K562 (cell line): ENCODE measurements around the gene DIP2C. TPM values are rescaled to one million over a fixed set of nuclear protein-coding genes. Genes with fewer than 3 reads are reported as not detected.

ENCODE experiments used
- ATAC-seq: fragments of 200-7000 bp; cut with Tn5 transposase; 3 replicates; pipeline ENCODE4 v1.9.1; 2020; ENCODE audit warnings: moderate library complexity
- BruUV-seq: library from RNA; stranded (reverse); fragments of 400-500 nt; replicated peaks from 2 replicates; lab custom pipeline; 2021; lab: Mats Ljungman, UMichigan
- CTCF ChIA-PET: fragments of 300-600 bp; formaldehyde crosslinking; extraction: SDS; loops from one replicate; lab custom pipeline; 2021; ENCODE audit warnings: low intra/inter-chr PET ratio; lab: Yijun Ruan, JAX
- POLR2A ChIA-PET: fragments of 300-600, 350-650 bp; sonication (Branson Sonifier 250); formaldehyde crosslinking; extraction: SDS; loops from one replicate; lab custom pipeline; 2021; ENCODE audit warnings: antibody characterized with exemption, inconsistent platforms; lab: Yijun Ruan, JAX
- DNase-seq, 4 experiments: peaks; one replicate each; pipeline versions ENCODE4 v3.0.0 to v3.0.0-alpha.2; 2011 to 2018; ENCODE audit warnings: low spot score in 3 of 4, mixed read lengths in 3 of 4; ENCODE audit errors: extremely low read depth in 1 of 4
- FAIRE-seq: peaks from 2 replicates; lab custom pipeline; 2011; peaks lifted over from hg19 to GRCh38; lab: Jason Lieb, UNC
- H2AFZ ChIP-seq: 2 replicates; pipeline ENCODE4 v1.6.0; 2011; ENCODE audit warnings: low read depth, low read length, control low read depth, inconsistent platforms
- H3K27ac ChIP-seq: fragments of 200-600 bp; 3 replicates; pipeline ENCODE4 v1.8.0; 2011; ENCODE audit warnings: low read depth, mild to moderate bottlenecking, control low read depth, inconsistent platforms, low read length, moderate library complexity, mixed read lengths; ENCODE audit errors: extremely low read depth
- H3K27me3 ChIP-seq, 2 experiments: fragments of 300-600 bp in 1 of 2; 2 replicates in 1 of 2; 3 replicates in 1 of 2; pipeline versions ENCODE4 v1.6.0 to v1.8.0; 2011; ENCODE audit warnings: inconsistent platforms in 2 of 2, low read length in 2 of 2, mild to moderate bottlenecking in 1 of 2, mixed read lengths in 1 of 2, moderate library complexity in 1 of 2; ENCODE audit not compliant: control insufficient read depth in 2 of 2, insufficient read depth in 2 of 2
- H3K36me3 ChIP-seq: fragments of 300-600 bp; 3 replicates; pipeline ENCODE4 v1.8.0; 2011; ENCODE audit warnings: mild to moderate bottlenecking, low read length, inconsistent platforms; ENCODE audit not compliant: control insufficient read depth, insufficient read depth
- H3K4me1 ChIP-seq, 2 experiments: fragments of 200-600 bp in 1 of 2; replicated peaks in 1 of 2; 2 replicates in 1 of 2; 3 replicates in 1 of 2; pipeline versions ENCODE4 v1.5.1 to v1.8.0; 2011; ENCODE audit warnings: inconsistent platforms in 2 of 2, low read length in 2 of 2, mild to moderate bottlenecking in 1 of 2, mixed read lengths in 1 of 2, moderate library complexity in 1 of 2; ENCODE audit not compliant: control insufficient read depth in 2 of 2, insufficient read depth in 2 of 2
- H3K4me2 ChIP-seq: 2 replicates; pipeline ENCODE4 v1.6.1; 2011; ENCODE audit warnings: low read length, control low read depth, inconsistent platforms, mixed read lengths; ENCODE audit not compliant: insufficient read depth
- H3K4me3 ChIP-seq: fragments of 200-600 bp; sonication (generic), shearing (Covaris generic); 2 replicates; pipeline ENCODE4 v1.5.1; 2016; ENCODE audit warnings: control low read depth, inconsistent platforms
- H3K79me2 ChIP-seq: fragments of 200-600 bp; 3 replicates; pipeline ENCODE4 v1.8.0; 2011; ENCODE audit warnings: low read length, inconsistent platforms; ENCODE audit not compliant: control insufficient read depth, insufficient read depth
- H3K9ac ChIP-seq, 2 experiments: 2 replicates each; pipeline versions ENCODE4 v1.6.0 to v1.6.1; 2011; ENCODE audit warnings: low read depth in 2 of 2, low read length in 2 of 2, control low read depth in 1 of 2, inconsistent platforms in 1 of 2, mild to moderate bottlenecking in 1 of 2, mixed read lengths in 1 of 2; ENCODE audit not compliant: insufficient read depth in 1 of 2
- H3K9me1 ChIP-seq: one replicate; pipeline ENCODE4 v1.6.0; 2011; ENCODE audit warnings: inconsistent platforms, mild to moderate bottlenecking, low read length, moderate library complexity; ENCODE audit not compliant: control insufficient read depth, insufficient read depth
- H3K9me3 ChIP-seq: replicated peaks from 2 replicates; pipeline ENCODE4 v1.5.1; 2011; ENCODE audit warnings: low read depth, low read length, inconsistent platforms; ENCODE audit not compliant: control insufficient read depth, insufficient read depth
- H4K20me1 ChIP-seq: replicated peaks from 2 replicates; pipeline ENCODE4 v1.6.1; 2011; ENCODE audit warnings: low read length, inconsistent platforms, mixed read lengths; ENCODE audit not compliant: control insufficient read depth, insufficient read depth
- CEBPB ChIP-seq: fragments of 450-650 bp; IDR thresholded peaks from 2 replicates; pipeline ENCODE4 v1.6.1; 2016; ENCODE audit warnings: missing genetic modification characterization, missing compliant biosample characterization
- ETV6 ChIP-seq, 3 experiments: fragments of 150-350 bp in 1 of 3; sonication (generic) in 1 of 3; formaldehyde crosslinking in 1 of 3; IDR thresholded peaks; 2 replicates each; pipeline versions ENCODE4 v1.6.1 to v1.8.0; 2014 to 2022; ENCODE audit warnings: borderline replicate concordance in 2 of 3, low read depth in 2 of 3, antibody characterized with exemption in 1 of 3, low read length in 1 of 3, mild to moderate bottlenecking in 1 of 3, missing genetic modification reagents in 1 of 3
- FOXP1 ChIP-seq: sonication (generic); formaldehyde crosslinking; IDR thresholded peaks from 2 replicates; pipeline ENCODE4 v1.8.0; 2022; ENCODE audit warnings: mild to moderate bottlenecking, missing genetic modification reagents
- MED1 ChIP-seq: sonication (generic); formaldehyde crosslinking; IDR thresholded peaks from 2 replicates; pipeline ENCODE4 v1.8.1; 2023; ENCODE audit warnings: missing genetic modification reagents, borderline replicate concordance
- POLR3G ChIP-seq: IDR thresholded peaks from 2 replicates; pipeline ENCODE4 v1.6.1; 2011; ENCODE audit not compliant: insufficient read length, insufficient replicate concordance; ENCODE audit errors: extremely low read depth
- RUNX1 ChIP-seq: sonication (generic); IDR thresholded peaks from 2 replicates; pipeline ENCODE4 v1.6.1; 2016; ENCODE audit warnings: antibody characterized with exemption, low read depth
- SUPT5H ChIP-seq: fragments of 450-650 bp; IDR thresholded peaks from 2 replicates; pipeline ENCODE4 v1.6.1; 2016
- TGIF2 ChIP-seq: sonication (generic); formaldehyde crosslinking; IDR thresholded peaks from 2 replicates; pipeline ENCODE4 v1.8.1; 2022; ENCODE audit warnings: mild to moderate bottlenecking, missing genetic modification reagents, moderate library complexity
- ZNF263 ChIP-seq: sonication (generic); formaldehyde crosslinking; IDR thresholded peaks from 2 replicates; pipeline ENCODE4 v1.8.0; 2022; ENCODE audit warnings: mild to moderate bottlenecking, missing genetic modification reagents, borderline replicate concordance
- ZNF41 ChIP-seq: fragments of 250-450 bp; sonication (Bioruptor Pico); conservative IDR thresholded peaks from 2 replicates; pipeline ENCODE4 v1.4.0; 2020; ENCODE audit warnings: mild to moderate bottlenecking
- ZNF551 ChIP-seq: fragments of 250-450 bp; sonication (Bioruptor Pico); IDR thresholded peaks from 2 replicates; pipeline ENCODE4 v1.5.0; 2021; ENCODE audit warnings: mild to moderate bottlenecking, moderate library complexity
- ZNF766 ChIP-seq: fragments of 200-800 bp; sonication (Bioruptor generic); conservative IDR thresholded peaks from 2 replicates; pipeline ENCODE4 v1.6.1; 2016; ENCODE audit warnings: missing genetic modification characterization, missing compliant biosample characterization
- WGBS: fragments of 100-300 bp; shearing (Covaris generic); methylation state at CpG from one replicate; pipeline ENCODE4 v1.1.6; 2016; ENCODE audit warnings: low coverage, mixed read lengths; ENCODE audit not compliant: insufficient coverage; ENCODE audit errors: missing lambda C conversion rate; 5-methylcytosine and 5-hydroxymethylcytosine counted together
- in situ Hi-C: fragments of 300-500 bp; cut with MboI; formaldehyde crosslinking; loops from 4 replicates; pipeline ENCODE4 v1.15.0; 2018; ENCODE audit warnings: inconsistent platforms, mixed read lengths
- intact Hi-C: fragments of 100-400 bp; cut with micrococcal nuclease; formaldehyde crosslinking; loops from 2 replicates; pipeline ENCODE4 v1.14.2; 2022
- polyA plus RNA-seq, 8 experiments: library from polyadenylated mRNA; depleted of rRNA in 4 of 8; stranded (reverse) in 5 of 8; unstranded in 3 of 8; fragments of >200 nt; fragmentation: Nextera tagmentation in 2 of 8; fragmentation: Illumina TruSeq in 1 of 8; extraction: Ambion mirVana in 2 of 8; extraction: Trizol in 1 of 8; gene quantifications; 2 replicates each; pipeline versions ENCODE4 v1.2.1 to v1.2.3, GENCODE V29; 2011 to 2014; ENCODE audit warnings: inconsistent platforms in 1 of 8, missing spikeins in 1 of 8
- total RNA-seq, 7 experiments: library from RNA; depleted of rRNA in 6 of 7; stranded (reverse); fragments of >200 nt in 6 of 7; fragmentation: Illumina TruSeq in 2 of 7; extraction: Trizol in 2 of 7; gene quantifications; 2 replicates each; pipeline versions ENCODE4 v1.2.1 to v1.2.3, GENCODE V29; 2011 to 2021; ENCODE audit warnings: low replicate concordance in 1 of 7
- TF ChIP-seq, protein P1 (sequence below): fragments of 250-450 bp; sonication (Bioruptor Pico); IDR thresholded peaks from 2 replicates; pipeline ENCODE4 v1.5.0; 2021

The DIP2C gene
- total and polyA plus RNA-seq, 9 of the 15 experiments (the other 6 are each of a cell fraction or from before 2014, with no cell fraction given): 0.01 TPM; not detected in 8

DNA sequence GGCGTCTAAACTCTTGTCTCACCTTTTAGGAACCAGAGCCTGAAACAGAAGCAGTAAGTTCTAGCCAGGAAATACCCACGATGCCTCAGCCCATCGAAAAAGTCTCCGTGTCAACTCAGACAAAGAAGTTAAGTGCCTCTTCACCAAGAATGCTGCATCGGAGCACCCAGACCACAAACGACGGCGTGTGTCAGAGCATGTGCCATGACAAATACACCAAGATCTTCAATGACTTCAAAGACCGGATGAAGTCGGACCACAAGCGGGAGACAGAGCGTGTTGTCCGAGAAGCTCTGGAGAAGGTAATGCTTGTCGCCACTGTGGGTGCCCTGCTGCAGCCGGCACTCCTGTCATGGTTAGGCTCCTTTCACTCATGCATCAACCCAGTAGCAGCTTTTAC, 441.2 kb downstream of the DIP2C start:
- intact Hi-C loops: no loop called here
- H3K4me3 ChIP-seq: no peak overlapping the region
- no peaks in the 10 kb centered on the region for H3K4me1 ChIP-seq
- BruUV-seq: no TSS peak
- TF ChIP-seq ETV6 (IDR thresholded peaks at IDR 0.05; ENCODE audit: borderline replicate concordance in 1 of 2, low read depth in 2 of 2, low read length in 1 of 2) (no peak), ETV6 (CRISPR knock-in tag; IDR thresholded peaks at IDR 0.05; ENCODE audit: borderline replicate concordance) (no peak), ZNF551 (CRISPR knock-in tag) (no peak), POLR3G (no peak), ZNF41 (CRISPR knock-in tag) (no peak), MED1 (CRISPR knock-in tag) (no peak), CEBPB (tag) (no peak), TGIF2 (CRISPR knock-in tag) (no peak), SUPT5H (no peak), FOXP1 (CRISPR knock-in tag) (no peak), ZNF766 (CRISPR knock-in tag) (no peak), ZNF263 (CRISPR knock-in tag) (no peak), RUNX1 (no peak)
- TF ChIP-seq, protein P1, sequence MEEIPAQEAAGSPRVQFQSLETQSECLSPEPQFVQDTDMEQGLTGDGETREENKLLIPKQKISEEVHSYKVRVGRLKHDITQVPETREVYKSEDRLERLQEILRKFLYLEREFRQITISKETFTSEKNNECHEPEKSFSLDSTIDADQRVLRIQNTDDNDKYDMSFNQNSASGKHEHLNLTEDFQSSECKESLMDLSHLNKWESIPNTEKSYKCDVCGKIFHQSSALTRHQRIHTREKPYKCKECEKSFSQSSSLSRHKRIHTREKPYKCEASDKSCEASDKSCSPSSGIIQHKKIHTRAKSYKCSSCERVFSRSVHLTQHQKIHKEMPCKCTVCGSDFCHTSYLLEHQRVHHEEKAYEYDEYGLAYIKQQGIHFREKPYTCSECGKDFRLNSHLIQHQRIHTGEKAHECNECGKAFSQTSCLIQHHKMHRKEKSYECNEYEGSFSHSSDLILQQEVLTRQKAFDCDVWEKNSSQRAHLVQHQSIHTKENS (CRISPR knock-in tag): no peak
- no peak overlapping the region for H2AFZ ChIP-seq
- H4K20me1 ChIP-seq: no peaks in the 10 kb centered on the region; the same call in 1 of the 2 replicates
- H3K9me3 ChIP-seq: no peaks in the 10 kb centered on the region
- no peak for DNase-seq
- ChIA-PET CTCF (no interaction called here), POLR2A (interaction anchor here (1.0 kb wide), 1 partner anchor 9 kb away, joined by 3 read pairs; no protein-coding TSS in a partner anchor)
- H3K36me3 ChIP-seq: peaks cover 24% of the 10 kb centered on the region
- H3K4me2 ChIP-seq: no peak overlapping the region
- no peak overlapping the region for H3K27ac ChIP-seq
- no peak for ATAC-seq
- H3K27me3 ChIP-seq: no peaks in the 10 kb centered on the region
- no peak overlapping the region for H3K9ac ChIP-seq
- 87% methylated on average over 15 of the region's 15 CpGs for WGBS
- no peaks in the 10 kb centered on the region for H3K9me1 ChIP-seq
- FAIRE-seq: no peak
- in situ Hi-C loops: no loop called here
- H3K79me2 ChIP-seq: no peaks in the 10 kb centered on the region
